GM23338 (cell line): ENCODE measurements around the gene AGPAT4. TPM values are rescaled to one million over a fixed set of nuclear protein-coding genes. Genes with fewer than 3 reads are reported as not detected.

ENCODE experiments used
- ATAC-seq: fragments of 200-7000 bp; cut with Tn5 transposase; 3 replicates; pipeline ENCODE4 v1.9.1; 2020
- DNase-seq: peaks from one replicate; pipeline ENCODE4 v3.0.0-alpha.2; 2015; ENCODE audit warnings: low spot score
- H2AFZ ChIP-seq: fragments of 200-600 bp; sonication (generic); 2 replicates; pipeline ENCODE4 v1.8.0; 2016; ENCODE audit warnings: antibody characterized with exemption, mild to moderate bottlenecking, moderate library complexity
- H3F3A ChIP-seq: fragments of 200-600 bp; sonication (generic); replicated peaks from 2 replicates; pipeline ENCODE4 v1.8.0; 2017; ENCODE audit warnings: antibody characterized with exemption, mixed run types, low read depth
- H3K27ac ChIP-seq: fragments of 200-600 bp; sonication (generic); 2 replicates; pipeline ENCODE4 v1.6.1; 2016; ENCODE audit warnings: low read depth
- H3K27me3 ChIP-seq: fragments of 200-600 bp; sonication (generic); 2 replicates; pipeline ENCODE4 v1.8.0; 2016; ENCODE audit warnings: mild to moderate bottlenecking, mixed run types, moderate library complexity; ENCODE audit not compliant: insufficient read depth
- H3K36me3 ChIP-seq: fragments of 200-600 bp; sonication (generic); 2 replicates; pipeline ENCODE4 v1.8.0; 2016; ENCODE audit warnings: mild to moderate bottlenecking; ENCODE audit not compliant: insufficient read depth
- H3K4me1 ChIP-seq: fragments of 200-600 bp; sonication (generic); 2 replicates; pipeline ENCODE4 v1.8.0; 2016; ENCODE audit warnings: mild to moderate bottlenecking, moderate library complexity; ENCODE audit not compliant: insufficient read depth
- H3K4me2 ChIP-seq: fragments of 200-600 bp; sonication (generic); 2 replicates; pipeline ENCODE4 v1.7.1; 2017; ENCODE audit warnings: mixed run types
- H3K4me3 ChIP-seq: fragments of 200-600 bp; sonication (generic); 2 replicates; pipeline ENCODE4 v1.6.1; 2016; ENCODE audit warnings: mixed run types
- H3K79me2 ChIP-seq: fragments of 200-600 bp; sonication (generic); replicated peaks from 2 replicates; pipeline ENCODE4 v1.8.0; 2017; ENCODE audit warnings: mild to moderate bottlenecking; ENCODE audit not compliant: insufficient read depth
- H3K9me2 ChIP-seq: fragments of 200-600 bp; sonication (generic); 2 replicates; pipeline ENCODE4 v1.8.0; 2017; ENCODE audit not compliant: insufficient read depth
- H4K20me1 ChIP-seq: fragments of 200-600 bp; sonication (generic); replicated peaks from 2 replicates; pipeline ENCODE4 v1.8.0; 2017; ENCODE audit warnings: mild to moderate bottlenecking; ENCODE audit not compliant: insufficient read depth
- H3K27ac Mint-ChIP-seq: 2 replicates; pipeline ENCODE4 v1.8.0; 2020; ENCODE audit warnings: inconsistent platforms, mild to moderate bottlenecking, moderate library complexity, mixed read lengths
- H3K27me3 Mint-ChIP-seq: 3 replicates; pipeline ENCODE4 v1.8.0; 2022; ENCODE audit warnings: low read depth, mild to moderate bottlenecking, moderate library complexity, mixed read lengths, inconsistent platforms; ENCODE audit not compliant: insufficient read depth, poor library complexity
- H3K36me3 Mint-ChIP-seq: 3 replicates; pipeline ENCODE4 v1.8.0; 2021; ENCODE audit warnings: low read depth, mild to moderate bottlenecking, inconsistent platforms, moderate library complexity, mixed read lengths
- H3K4me1 Mint-ChIP-seq: 3 replicates; pipeline ENCODE4 v1.8.0; 2020; ENCODE audit warnings: mild to moderate bottlenecking, inconsistent platforms, mixed read lengths
- H3K4me3 Mint-ChIP-seq: 3 replicates; pipeline ENCODE4 v1.8.0; 2021; ENCODE audit warnings: moderate library complexity, mild to moderate bottlenecking, inconsistent platforms, mixed read lengths
- H3K9me3 Mint-ChIP-seq: 3 replicates; pipeline ENCODE4 v1.8.0; 2020; ENCODE audit warnings: moderate library complexity, mild to moderate bottlenecking, inconsistent platforms, mixed read lengths
- EZH2 ChIP-seq: fragments of 200-600 bp; sonication (generic); IDR thresholded peaks from one replicate; pipeline ENCODE4 v1.8.0; 2017; ENCODE audit warnings: antibody characterized with exemption, mild to moderate bottlenecking, low read depth; ENCODE audit not compliant: unreplicated experiment
- EZH2phosphoT487 ChIP-seq: fragments of 200-600 bp; sonication (generic); IDR thresholded peaks from one replicate; pipeline ENCODE4 v1.8.1; 2018; ENCODE audit warnings: antibody characterized with exemption; ENCODE audit not compliant: unreplicated experiment
- JUNB ChIP-seq: IDR thresholded peaks from one replicate; pipeline ENCODE4 v1.6.1; 2016; ENCODE audit warnings: antibody characterized with exemption; ENCODE audit not compliant: unreplicated experiment
- NANOG ChIP-seq: IDR thresholded peaks from 2 replicates; pipeline ENCODE4 v1.6.1; 2016; ENCODE audit warnings: antibody characterized with exemption, borderline replicate concordance
- POLR2AphosphoS5 ChIP-seq: IDR thresholded peaks from 2 replicates; pipeline ENCODE4 v1.6.1; 2016; ENCODE audit warnings: antibody characterized with exemption, low read depth
- STAT1 ChIP-seq: IDR thresholded peaks from one replicate; pipeline ENCODE4 v1.6.1; 2016; ENCODE audit warnings: antibody characterized with exemption; ENCODE audit not compliant: unreplicated experiment
- ZNF114 ChIP-seq: fragments of 250-450 bp; sonication (Bioruptor Pico); IDR thresholded peaks from 2 replicates; pipeline ENCODE4 v1.5.0; 2020; ENCODE audit warnings: mild to moderate bottlenecking, moderate library complexity
- ZNF331 ChIP-seq: fragments of 250-450 bp; sonication (Bioruptor Pico); IDR thresholded peaks from 2 replicates; pipeline ENCODE4 v1.5.0; 2020; ENCODE audit warnings: low read depth, mild to moderate bottlenecking, moderate library complexity
- polyA plus RNA-seq: library from polyadenylated mRNA; unstranded; fragments of >200 nt; fragmentation: Nextera tagmentation; extraction: Ambion mirVana; gene quantifications from 2 replicates; pipeline ENCODE4 v1.2.1, GENCODE V29; 2016
- total RNA-seq: library from RNA; depleted of rRNA; stranded (reverse); fragments of >200 nt; shearing (Covaris generic); gene quantifications from 2 replicates; pipeline ENCODE4 v1.2.3, GENCODE V29; 2014
- TF ChIP-seq, protein P1 (sequence below), 2 experiments: fragments of 200-600 bp in 1 of 2; sonication (generic) in 1 of 2; conservative IDR thresholded peaks; 2 replicates each; pipeline versions ENCODE4 v1.5.1 to v1.6.1; 2016 to 2017; ENCODE audit warnings: antibody characterized with exemption in 2 of 2, low read depth in 2 of 2, mild to moderate bottlenecking in 2 of 2, moderate library complexity in 1 of 2
- TF ChIP-seq, protein P2 (sequence below): IDR thresholded peaks from one replicate; pipeline ENCODE4 v1.6.1; 2018; ENCODE audit warnings: antibody characterized with exemption; ENCODE audit not compliant: unreplicated experiment
- TF ChIP-seq, protein P3 (sequence below): IDR thresholded peaks from 2 replicates; pipeline ENCODE4 v1.6.1; 2016; ENCODE audit warnings: antibody characterized with exemption

The AGPAT4 gene
- total and polyA plus RNA-seq, 2 experiments from 2014 or later, result 8.9 to 19.3 TPM

DNA sequence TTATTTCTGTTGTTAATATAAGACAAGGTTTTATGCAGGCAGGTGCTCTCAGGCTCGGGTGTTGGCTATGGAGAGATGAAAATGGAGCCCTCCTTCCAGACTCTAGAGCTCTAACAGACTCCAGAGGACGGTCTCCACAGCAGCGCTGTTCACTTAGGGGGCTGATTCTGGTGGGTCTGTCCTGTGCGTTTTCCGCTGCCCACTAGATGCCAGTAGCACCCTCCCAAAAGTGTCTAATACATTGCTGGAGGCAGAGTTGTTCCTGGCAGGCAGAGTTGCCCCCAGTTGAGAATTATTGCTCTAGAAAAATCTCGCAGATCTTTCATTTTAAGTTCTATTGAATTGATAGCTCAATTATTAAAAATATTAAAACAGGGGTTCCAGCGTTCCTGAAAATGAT, 172.3 kb downstream of the AGPAT4 start:
- peak; percentile 31 for DNase-seq
- H3K9me3 Mint-ChIP-seq, result no peaks in the 10 kb centered on the region
- H3K9me2 ChIP-seq, result no peaks in the 10 kb centered on the region
- H3K27ac Mint-ChIP-seq, result no peak overlapping the region
- no peak overlapping the region for H2AFZ ChIP-seq
- no peak overlapping the region for H3K4me3 ChIP-seq
- no peaks in the 10 kb centered on the region for H3K27me3 Mint-ChIP-seq
- no peak overlapping the region for H3K4me2 ChIP-seq
- peaks cover 21% of the 10 kb centered on the region for H3K36me3 ChIP-seq
- H4K20me1 ChIP-seq, result no peaks in the 10 kb centered on the region; the same call in 1 of the 2 replicates
- peaks cover 48% of the 10 kb centered on the region for H3K36me3 Mint-ChIP-seq
- H3K4me1 ChIP-seq, result no peaks in the 10 kb centered on the region
- no peaks in the 10 kb centered on the region for H3K27me3 ChIP-seq
- H3K4me3 Mint-ChIP-seq, result no peak overlapping the region
- peak; percentile 61 for ATAC-seq
- H3K27ac ChIP-seq, result no peak overlapping the region
- H3K4me1 Mint-ChIP-seq, result no peaks in the 10 kb centered on the region
- TF ChIP-seq, protein P1, sequence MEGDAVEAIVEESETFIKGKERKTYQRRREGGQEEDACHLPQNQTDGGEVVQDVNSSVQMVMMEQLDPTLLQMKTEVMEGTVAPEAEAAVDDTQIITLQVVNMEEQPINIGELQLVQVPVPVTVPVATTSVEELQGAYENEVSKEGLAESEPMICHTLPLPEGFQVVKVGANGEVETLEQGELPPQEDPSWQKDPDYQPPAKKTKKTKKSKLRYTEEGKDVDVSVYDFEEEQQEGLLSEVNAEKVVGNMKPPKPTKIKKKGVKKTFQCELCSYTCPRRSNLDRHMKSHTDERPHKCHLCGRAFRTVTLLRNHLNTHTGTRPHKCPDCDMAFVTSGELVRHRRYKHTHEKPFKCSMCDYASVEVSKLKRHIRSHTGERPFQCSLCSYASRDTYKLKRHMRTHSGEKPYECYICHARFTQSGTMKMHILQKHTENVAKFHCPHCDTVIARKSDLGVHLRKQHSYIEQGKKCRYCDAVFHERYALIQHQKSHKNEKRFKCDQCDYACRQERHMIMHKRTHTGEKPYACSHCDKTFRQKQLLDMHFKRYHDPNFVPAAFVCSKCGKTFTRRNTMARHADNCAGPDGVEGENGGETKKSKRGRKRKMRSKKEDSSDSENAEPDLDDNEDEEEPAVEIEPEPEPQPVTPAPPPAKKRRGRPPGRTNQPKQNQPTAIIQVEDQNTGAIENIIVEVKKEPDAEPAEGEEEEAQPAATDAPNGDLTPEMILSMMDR (conservative IDR thresholded peaks at IDR 0.05; ENCODE audit: low read depth in 2 of 2), result peak; percentile 39 to 57
- TF ChIP-seq NANOG, result no peak
- no peaks in the 10 kb centered on the region for H3F3A ChIP-seq
- no peaks in the 10 kb centered on the region for H3K79me2 ChIP-seq

DNA sequence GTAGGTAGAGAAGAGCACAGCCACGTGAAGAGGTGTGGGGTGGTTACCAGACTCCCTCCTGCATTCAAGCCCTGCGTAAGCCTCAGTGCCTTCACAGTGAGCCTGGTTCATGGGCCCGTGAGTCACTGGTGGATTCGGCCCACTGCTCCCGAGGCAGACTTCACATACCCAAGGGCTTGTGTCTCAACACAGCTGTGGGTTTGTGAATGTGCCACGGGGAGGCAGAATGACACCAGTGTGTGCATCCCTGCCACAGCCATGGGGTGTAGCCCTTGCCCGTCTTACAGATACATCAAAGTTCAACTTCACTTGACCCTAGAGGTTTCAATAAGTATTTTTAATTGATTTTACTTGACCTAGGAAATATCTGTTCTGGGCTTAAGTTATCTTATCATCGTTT, 173.8 kb downstream of the AGPAT4 start:
- no peaks in the 10 kb centered on the region for H3K9me2 ChIP-seq
- H3F3A ChIP-seq, result no peaks in the 10 kb centered on the region
- Mint-ChIP-seq H3K4me3 (no peak overlapping the region), H3K36me3 (peaks cover 38% of the 10 kb centered on the region), H3K27ac (no peak overlapping the region), H3K27me3 (no peaks in the 10 kb centered on the region), H3K9me3 (no peaks in the 10 kb centered on the region), H3K4me1 (no peaks in the 10 kb centered on the region; the same call in 2 of the 3 replicates)
- H3K27ac ChIP-seq, result no peak overlapping the region
- H3K36me3 ChIP-seq, result peaks cover 15% of the 10 kb centered on the region
- H4K20me1 ChIP-seq, result no peaks in the 10 kb centered on the region; the same call in 1 of the 2 replicates
- no peaks in the 10 kb centered on the region for H3K27me3 ChIP-seq
- H3K4me1 ChIP-seq, result peaks cover 1% of the 10 kb centered on the region; the same call in 1 of the 2 replicates
- ATAC-seq, result no peak
- no peak for DNase-seq
- H3K4me2 ChIP-seq, result no peak overlapping the region
- H3K4me3 ChIP-seq, result no peak overlapping the region
- no peaks in the 10 kb centered on the region for H3K79me2 ChIP-seq
- H2AFZ ChIP-seq, result no peak overlapping the region
- TF ChIP-seq EZH2, result no peak
- TF ChIP-seq JUNB, result no peak
- TF ChIP-seq EZH2phosphoT487, result no peak
- no peak for TF ChIP-seq STAT1
- TF ChIP-seq ZNF331 (CRISPR knock-in tag), result no peak
- TF ChIP-seq, protein P2, sequence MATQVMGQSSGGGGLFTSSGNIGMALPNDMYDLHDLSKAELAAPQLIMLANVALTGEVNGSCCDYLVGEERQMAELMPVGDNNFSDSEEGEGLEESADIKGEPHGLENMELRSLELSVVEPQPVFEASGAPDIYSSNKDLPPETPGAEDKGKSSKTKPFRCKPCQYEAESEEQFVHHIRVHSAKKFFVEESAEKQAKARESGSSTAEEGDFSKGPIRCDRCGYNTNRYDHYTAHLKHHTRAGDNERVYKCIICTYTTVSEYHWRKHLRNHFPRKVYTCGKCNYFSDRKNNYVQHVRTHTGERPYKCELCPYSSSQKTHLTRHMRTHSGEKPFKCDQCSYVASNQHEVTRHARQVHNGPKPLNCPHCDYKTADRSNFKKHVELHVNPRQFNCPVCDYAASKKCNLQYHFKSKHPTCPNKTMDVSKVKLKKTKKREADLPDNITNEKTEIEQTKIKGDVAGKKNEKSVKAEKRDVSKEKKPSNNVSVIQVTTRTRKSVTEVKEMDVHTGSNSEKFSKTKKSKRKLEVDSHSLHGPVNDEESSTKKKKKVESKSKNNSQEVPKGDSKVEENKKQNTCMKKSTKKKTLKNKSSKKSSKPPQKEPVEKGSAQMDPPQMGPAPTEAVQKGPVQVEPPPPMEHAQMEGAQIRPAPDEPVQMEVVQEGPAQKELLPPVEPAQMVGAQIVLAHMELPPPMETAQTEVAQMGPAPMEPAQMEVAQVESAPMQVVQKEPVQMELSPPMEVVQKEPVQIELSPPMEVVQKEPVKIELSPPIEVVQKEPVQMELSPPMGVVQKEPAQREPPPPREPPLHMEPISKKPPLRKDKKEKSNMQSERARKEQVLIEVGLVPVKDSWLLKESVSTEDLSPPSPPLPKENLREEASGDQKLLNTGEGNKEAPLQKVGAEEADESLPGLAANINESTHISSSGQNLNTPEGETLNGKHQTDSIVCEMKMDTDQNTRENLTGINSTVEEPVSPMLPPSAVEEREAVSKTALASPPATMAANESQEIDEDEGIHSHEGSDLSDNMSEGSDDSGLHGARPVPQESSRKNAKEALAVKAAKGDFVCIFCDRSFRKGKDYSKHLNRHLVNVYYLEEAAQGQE, result no peak
- TF ChIP-seq ZNF114 (CRISPR knock-in tag), result no peak
- no peak for TF ChIP-seq POLR2AphosphoS5
- TF ChIP-seq, protein P3, sequence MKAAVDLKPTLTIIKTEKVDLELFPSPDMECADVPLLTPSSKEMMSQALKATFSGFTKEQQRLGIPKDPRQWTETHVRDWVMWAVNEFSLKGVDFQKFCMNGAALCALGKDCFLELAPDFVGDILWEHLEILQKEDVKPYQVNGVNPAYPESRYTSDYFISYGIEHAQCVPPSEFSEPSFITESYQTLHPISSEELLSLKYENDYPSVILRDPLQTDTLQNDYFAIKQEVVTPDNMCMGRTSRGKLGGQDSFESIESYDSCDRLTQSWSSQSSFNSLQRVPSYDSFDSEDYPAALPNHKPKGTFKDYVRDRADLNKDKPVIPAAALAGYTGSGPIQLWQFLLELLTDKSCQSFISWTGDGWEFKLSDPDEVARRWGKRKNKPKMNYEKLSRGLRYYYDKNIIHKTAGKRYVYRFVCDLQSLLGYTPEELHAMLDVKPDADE, result no peak
